HepG2 (cell line): ENCODE measurements around the gene ATP8B1. TPM values are rescaled to one million over a fixed set of nuclear protein-coding genes. Genes with fewer than 3 reads are reported as not detected.

ENCODE experiments used
- ATAC-seq: fragments of 200-7000 bp; cut with Tn5 transposase; 3 replicates; pipeline ENCODE4 v1.9.1; 2020; ENCODE audit warnings: mild to moderate bottlenecking, moderate library complexity
- BruUV-seq: library from RNA; stranded (reverse); fragments of 400-500 nt; replicated peaks from 2 replicates; lab custom pipeline; 2021; lab: Mats Ljungman, UMichigan
- CTCF ChIA-PET: fragments of 300-600 bp; formaldehyde crosslinking; extraction: SDS; loops from one replicate; lab custom pipeline; 2021; ENCODE audit warnings: low total read pairs, inconsistent platforms, low intra/inter-chr PET ratio; lab: Yijun Ruan, JAX
- POLR2A ChIA-PET: fragments of 350-600 bp; sonication (Branson Sonifier 250); formaldehyde crosslinking; loops from one replicate; lab custom pipeline; 2020; ENCODE audit warnings: antibody characterized with exemption, inconsistent platforms; lab: Yijun Ruan, JAX
- DNase-seq: peaks from one replicate; pipeline ENCODE4 v3.0.0-alpha.2; 2015; ENCODE audit warnings: low spot score
- FAIRE-seq: peaks from 3 replicates; lab custom pipeline; 2011; peaks lifted over from hg19 to GRCh38; lab: Jason Lieb, UNC
- H2AFZ ChIP-seq: one replicate; pipeline ENCODE4 v1.6.1; 2011; ENCODE audit warnings: low read length, inconsistent platforms
- H3K27ac ChIP-seq: fragments of 300-600 bp; 3 replicates; pipeline ENCODE4 v1.8.0; 2011; ENCODE audit warnings: mixed run types, mild to moderate bottlenecking, mixed read lengths, low read length, inconsistent platforms; ENCODE audit not compliant: insufficient read depth; ENCODE audit errors: extremely low read length
- H3K27me3 ChIP-seq, 2 experiments: fragments of 200-600 bp in 1 of 2; 2 replicates in 1 of 2; 3 replicates in 1 of 2; pipeline versions ENCODE4 v1.6.0 to v1.8.0; 2011; ENCODE audit warnings: low read length in 2 of 2, mild to moderate bottlenecking in 2 of 2, moderate library complexity in 2 of 2, inconsistent platforms in 1 of 2; ENCODE audit not compliant: insufficient read depth in 2 of 2, control insufficient read depth in 1 of 2
- H3K36me3 ChIP-seq, 2 experiments: fragments of 200-600 bp in 1 of 2; replicated peaks in 1 of 2; 2 replicates in 1 of 2; 3 replicates in 1 of 2; pipeline versions ENCODE4 v1.5.1 to v1.8.0; 2011; ENCODE audit warnings: low read length in 2 of 2, inconsistent platforms in 1 of 2; ENCODE audit not compliant: insufficient read depth in 2 of 2, control insufficient read depth in 1 of 2
- H3K4me1 ChIP-seq: 2 replicates; pipeline ENCODE4 v1.5.1; 2012; ENCODE audit warnings: low read length, inconsistent platforms; ENCODE audit not compliant: insufficient read depth
- H3K4me2 ChIP-seq: 2 replicates; pipeline ENCODE4 v1.6.0; 2011; ENCODE audit warnings: low read depth, low read length, inconsistent platforms
- H3K4me3 ChIP-seq, 3 experiments: fragments of 200-600 bp in 1 of 3; sonication (generic), shearing (Covaris generic) in 1 of 3; replicated peaks in 1 of 3; 2 replicates each; pipeline ENCODE4 v1.5.1; 2011 to 2016; ENCODE audit warnings: low read length in 3 of 3, inconsistent platforms in 2 of 3, low read depth in 2 of 3, mild to moderate bottlenecking in 2 of 3, control low read depth in 1 of 3, mixed read lengths in 1 of 3; ENCODE audit not compliant: insufficient read depth in 1 of 3
- H3K79me2 ChIP-seq: one replicate; pipeline ENCODE4 v1.6.1; 2011; ENCODE audit warnings: low read length, inconsistent platforms; ENCODE audit not compliant: insufficient read depth
- H3K9ac ChIP-seq: 2 replicates; pipeline ENCODE4 v1.6.0; 2011; ENCODE audit warnings: mild to moderate bottlenecking, low read depth, low read length, inconsistent platforms; ENCODE audit not compliant: insufficient read depth
- H3K9me3 ChIP-seq: 2 replicates; pipeline ENCODE4 v1.5.1; 2012; ENCODE audit warnings: mild to moderate bottlenecking, low read length
- H4K20me1 ChIP-seq: 2 replicates; pipeline ENCODE4 v1.6.0; 2011; ENCODE audit warnings: inconsistent platforms, mild to moderate bottlenecking, low read length, moderate library complexity; ENCODE audit not compliant: insufficient read depth
- ARID5B ChIP-seq: IDR thresholded peaks from 2 replicates; pipeline ENCODE4 v1.4.0; 2020; ENCODE audit warnings: mild to moderate bottlenecking, missing genetic modification reagents
- MTERF4 ChIP-seq: sonication (generic); formaldehyde crosslinking; IDR thresholded peaks from 2 replicates; pipeline ENCODE4 v1.8.0; 2023; ENCODE audit warnings: mild to moderate bottlenecking, missing genetic modification reagents
- TBX3 ChIP-seq: fragments of 450-650 bp; IDR thresholded peaks from 2 replicates; pipeline ENCODE4 v1.6.1; 2017; ENCODE audit warnings: antibody characterized with exemption, mild to moderate bottlenecking, inconsistent platforms, borderline replicate concordance
- TEAD3 ChIP-seq: optimal IDR thresholded peaks from 2 replicates; pipeline ENCODE3; 2016; ENCODE audit warnings: borderline replicate concordance
- ZBTB25 ChIP-seq: IDR thresholded peaks from 2 replicates; pipeline ENCODE4 v1.6.1; 2018; ENCODE audit warnings: missing genetic modification reagents
- ZNF660 ChIP-seq: sonication (generic); formaldehyde crosslinking; IDR thresholded peaks from 2 replicates; pipeline ENCODE4 v1.5.1; 2020; ENCODE audit warnings: mild to moderate bottlenecking, low read depth, missing genetic modification reagents, borderline replicate concordance
- ZNF720 ChIP-seq: sonication (generic); formaldehyde crosslinking; IDR thresholded peaks from 2 replicates; pipeline ENCODE4 v1.4.0; 2020; ENCODE audit warnings: missing genetic modification reagents
- ZNF770 ChIP-seq: sonication (generic); formaldehyde crosslinking; IDR thresholded peaks from 2 replicates; pipeline ENCODE4 v1.5.0; 2020; ENCODE audit warnings: mild to moderate bottlenecking, missing genetic modification reagents
- ZSCAN31 ChIP-seq: sonication (generic); formaldehyde crosslinking; IDR thresholded peaks from 2 replicates; pipeline ENCODE4 v1.5.0; 2020; ENCODE audit warnings: low read depth, mild to moderate bottlenecking, missing genetic modification reagents
- WGBS: methylation state at CpG from one replicate; pipeline ENCODE4 v1.1.6; 2017; ENCODE audit warnings: low lambda C conversion rate; 5-methylcytosine and 5-hydroxymethylcytosine counted together
- in situ Hi-C: cut with HindIII; loops from 2 replicates; pipeline ENCODE4 v1.10.0; 2017; ENCODE audit warnings: low pct_unique_long_range_greater_than_20kb; ENCODE audit not compliant: extremely low pct_ligation_motif_present
- intact Hi-C: fragments of 100-400 bp; cut with micrococcal nuclease; formaldehyde crosslinking; loops from one replicate; pipeline ENCODE4 v1.10.0; 2022; ENCODE audit not compliant: unreplicated experiment
- polyA plus RNA-seq, 8 experiments: library from polyadenylated mRNA; depleted of rRNA in 3 of 8; stranded (reverse) in 7 of 8; unstranded in 1 of 8; fragments of >200 nt; fragmentation: Illumina TruSeq in 4 of 8; extraction: Trizol in 4 of 8; gene quantifications; 2 replicates each; pipeline versions ENCODE4 v1.2.1 to v1.2.3, GENCODE V29; 2011 to 2016; ENCODE audit warnings: low read depth in 4 of 8, missing spikeins in 1 of 8, mixed read lengths in 1 of 8; ENCODE audit not compliant: insufficient read depth in 1 of 8
- total RNA-seq, 5 experiments: library from RNA; depleted of rRNA; stranded (reverse); fragments of >200 nt; fragmentation: Illumina TruSeq; extraction: Trizol; gene quantifications; 2 replicates each; pipeline ENCODE4 v1.2.3, GENCODE V29; 2016; ENCODE audit warnings: low read depth in 1 of 5

Gene ATP8B1
- total and polyA plus RNA-seq, 2 of the 13 experiments (the other 11 are each of a cell fraction or from before 2014, with no cell fraction given) = 2.8 to 4.0 TPM

GRCh38 chr18:57837917-57838548 is 34.9 kb upstream of the ATP8B1 start:
- H3K27me3 ChIP-seq = no peaks in the 10 kb centered on the region
- H3K9me3 ChIP-seq = no peaks in the 10 kb centered on the region
- POLR2A ChIA-PET = no interaction called here
- no peak overlapping the region for H3K4me3 ChIP-seq
- no TSS peak for BruUV-seq
- H3K36me3 ChIP-seq = no peaks in the 10 kb centered on the region
- no peak for ATAC-seq
- peaks cover 18% of the 10 kb centered on the region for H3K4me1 ChIP-seq
- 59% methylated on average over 12 of the region's 12 CpGs for WGBS
- no peak for DNase-seq
- H3K4me2 ChIP-seq = no peak overlapping the region
- H3K79me2 ChIP-seq = no peaks in the 10 kb centered on the region
- H3K27ac ChIP-seq = no peak overlapping the region
- no peak for FAIRE-seq
- H4K20me1 ChIP-seq = no peaks in the 10 kb centered on the region
- H2AFZ ChIP-seq = no peak overlapping the region
- no peak overlapping the region for H3K9ac ChIP-seq
- intact Hi-C loops = no loop called here
- in situ Hi-C loops = no loop called here
- TF ChIP-seq ARID5B (no peak), ZNF770 (CRISPR knock-in tag) (no peak), ZNF660 (CRISPR knock-in tag) (no peak), ZBTB25 (no peak), TBX3 (no peak), TEAD3 (CRISPR knock-in tag) (no peak), ZSCAN31 (CRISPR knock-in tag) (no peak), MTERF4 (no peak), ZNF720 (no peak)
- CTCF ChIA-PET = no interaction called here
